Calu3 (cell line): ENCODE data around the gene MED15. TPM values are rescaled to one million over a fixed set of nuclear protein-coding genes. Genes with fewer than 3 reads are reported as not detected.

Experiments used
- BruUV-seq: library from RNA; stranded (reverse); fragments of 400-500 nt; replicated peaks from 2 replicates; lab custom pipeline; 2021; lab: Mats Ljungman, UMichigan
- CTCF ChIA-PET: fragments of 300-600 bp; sonication (Branson Sonifier 250); formaldehyde crosslinking; loops from one replicate; lab custom pipeline; 2022; ENCODE audit warnings: antibody characterized with exemption; lab: Charles Lee
- DNase-seq: peaks from one replicate; pipeline ENCODE4 v3.0.0; 2022
- H3K27ac Mint-ChIP-seq: one replicate; pipeline ENCODE4 v1.8.0; 2022; ENCODE audit warnings: mixed read lengths; ENCODE audit not compliant: unreplicated experiment
- H3K27me3 Mint-ChIP-seq: one replicate; pipeline ENCODE4 v1.8.0; 2022; ENCODE audit warnings: mixed read lengths; ENCODE audit not compliant: unreplicated experiment
- H3K36me3 Mint-ChIP-seq: one replicate; pipeline ENCODE4 v1.8.0; 2022; ENCODE audit warnings: mild to moderate bottlenecking, moderate library complexity, mixed read lengths; ENCODE audit not compliant: insufficient read depth, unreplicated experiment
- H3K4me1 Mint-ChIP-seq: one replicate; pipeline ENCODE4 v1.8.0; 2022; ENCODE audit warnings: mild to moderate bottlenecking, low read depth, mixed read lengths; ENCODE audit not compliant: unreplicated experiment
- H3K4me3 Mint-ChIP-seq: one replicate; pipeline ENCODE4 v1.8.0; 2022; ENCODE audit warnings: mild to moderate bottlenecking, low read depth, moderate library complexity, mixed read lengths; ENCODE audit not compliant: unreplicated experiment
- H3K9me3 Mint-ChIP-seq: one replicate; pipeline ENCODE4 v1.8.0; 2022; ENCODE audit warnings: low read depth, mixed read lengths; ENCODE audit not compliant: unreplicated experiment
- CTCF ChIP-seq: fragments of 200-600 bp; IDR thresholded peaks from one replicate; pipeline ENCODE4 v1.8.0; 2022; ENCODE audit warnings: antibody characterized with exemption; ENCODE audit not compliant: unreplicated experiment
- intact Hi-C: fragments of 100-400 bp; cut with micrococcal nuclease; formaldehyde crosslinking; loops from one replicate; pipeline ENCODE4 v1.10.0; 2022; ENCODE audit not compliant: unreplicated experiment
- total RNA-seq: library from RNA; stranded (reverse); gene quantifications from 2 replicates; pipeline ENCODE4 v1.2.3, GENCODE V29; 2022

MED15 gene
- total RNA-seq, 1 experiment from 2014 or later: 144 TPM

GRCh38 chr22:20483771-20484170, 23.6 kb upstream of the MED15 start:
- no peak overlapping the region for H3K4me3 Mint-ChIP-seq
- H3K4me1 Mint-ChIP-seq: no peaks in the 10 kb centered on the region
- no peaks in the 10 kb centered on the region for H3K27me3 Mint-ChIP-seq
- no peak for DNase-seq
- CTCF ChIA-PET: no interaction called here
- H3K36me3 Mint-ChIP-seq: no peaks in the 10 kb centered on the region
- no TSS peak for BruUV-seq
- peaks cover 4% of the 10 kb centered on the region for H3K9me3 Mint-ChIP-seq
- intact Hi-C loops: no loop called here
- H3K27ac Mint-ChIP-seq: no peak overlapping the region
- no peak for TF ChIP-seq CTCF

- Mint-ChIP-seq H3K27ac (no peak overlapping the region), H3K4me3 (no peak overlapping the region), H3K27me3 (no peaks in the 10 kb centered on the region), H3K4me1 (no peaks in the 10 kb centered on the region), H3K9me3 (no peaks in the 10 kb centered on the region), H3K36me3 (no peaks in the 10 kb centered on the region)
- no TSS peak for BruUV-seq
- CTCF ChIA-PET: no interaction called here
- no peak for DNase-seq
- intact Hi-C loops: no loop called here
- no peak for TF ChIP-seq CTCF
These were observed 22.3 kb upstream of the MED15 start for GRCh38 chr22:20484948-20485683.

GRCh38 chr22:20486229-20486628, 21.2 kb upstream of the MED15 start:
- Mint-ChIP-seq H3K4me1 (no peaks in the 10 kb centered on the region), H3K27ac (no peak overlapping the region), H3K36me3 (no peaks in the 10 kb centered on the region), H3K9me3 (no peaks in the 10 kb centered on the region), H3K27me3 (no peaks in the 10 kb centered on the region), H3K4me3 (no peak overlapping the region)
- CTCF ChIA-PET: no interaction called here
- intact Hi-C loops: no loop called here
- DNase-seq: no peak
- TF ChIP-seq CTCF: no peak
- no TSS peak for BruUV-seq

- Mint-ChIP-seq H3K36me3 (no peaks in the 10 kb centered on the region), H3K27me3 (no peaks in the 10 kb centered on the region), H3K9me3 (no peaks in the 10 kb centered on the region), H3K4me1 (no peaks in the 10 kb centered on the region), H3K4me3 (no peak overlapping the region), H3K27ac (no peak overlapping the region)
- no peak for TF ChIP-seq CTCF
- no TSS peak for BruUV-seq
- CTCF ChIA-PET: no interaction called here
- intact Hi-C loops: no loop called here
- DNase-seq: no peak
These were observed 19.7 kb upstream of the MED15 start for GRCh38 chr22:20487715-20488114.
